Measurements from ENCODE around the gene FAM228B.
"Not testable (repeated sequence)": the region's sequence is repeated elsewhere in the genome, so short reads cannot be mapped to it uniquely, and the experiment has no call there.

The FAM228B gene

DNA sequence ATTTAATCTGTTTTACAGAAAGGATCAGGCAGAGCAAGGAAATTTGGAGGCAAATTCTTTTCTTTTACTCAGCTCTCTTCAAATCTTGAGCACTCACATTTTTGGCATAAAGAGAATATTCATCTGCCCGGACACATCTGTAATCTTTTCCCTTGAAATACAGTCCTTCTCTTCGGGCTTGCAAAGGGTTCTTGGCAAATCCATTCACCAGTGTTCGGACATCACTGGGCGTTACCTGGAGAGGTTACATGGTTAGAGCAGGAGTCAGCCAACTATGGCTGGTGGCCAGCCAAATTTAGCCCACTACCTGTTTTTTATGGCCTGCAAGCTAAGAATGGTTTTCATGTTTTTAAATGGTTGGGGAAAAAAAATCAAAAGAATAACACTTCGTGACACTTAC lies 2.2 kb upstream of the FAM228B start:
- Histone ChIP-seq H3K4me1 (ENCODE audit: control insufficient read depth, insufficient read depth, low read length) (peaks cover 20% of the 10 kb centered on the region), H3K9ac (ENCODE audit: low read length in 2 of 2) (no peak overlapping the region), H3K27ac (ENCODE audit: low read length) (no peak overlapping the region), H3K36me3 (ENCODE audit: control insufficient read depth in 2 of 2, insufficient read depth in 2 of 2, low read length in 2 of 2) (no peaks in the 10 kb centered on the region), H3K27me3 (ENCODE audit: control insufficient read depth in 1 of 2, insufficient read depth in 2 of 2, low read length in 2 of 2) (no peaks in the 10 kb centered on the region), H3K4me3 (ENCODE audit: low read length in 2 of 2) (no peak overlapping the region), H3K9me3 (ENCODE audit: control insufficient read depth in 2 of 2, low read length in 2 of 2) (no peaks in the 10 kb centered on the region)

GRCh38 chr2:24121469-24121868 lies 1.8 kb upstream of the FAM228B start:
- Histone ChIP-seq H3K27me3 (ENCODE audit: control insufficient read depth in 1 of 2, insufficient read depth in 2 of 2, low read length in 2 of 2) (no peaks in the 10 kb centered on the region), H3K9ac (ENCODE audit: low read length in 2 of 2) (no peak overlapping the region), H3K27ac (ENCODE audit: low read length) (no peak overlapping the region), H3K9me3 (ENCODE audit: control insufficient read depth in 2 of 2, low read length in 2 of 2) (no peaks in the 10 kb centered on the region), H3K4me3 (ENCODE audit: low read length in 2 of 2) (no peak overlapping the region), H3K4me1 (ENCODE audit: control insufficient read depth, insufficient read depth, low read length) (peaks cover 20% of the 10 kb centered on the region), H3K36me3 (ENCODE audit: control insufficient read depth in 2 of 2, insufficient read depth in 2 of 2, low read length in 2 of 2) (no peaks in the 10 kb centered on the region)

GRCh38 chr2:24122366-24123194 lies 689 bp upstream of the FAM228B start:
- H3K36me3 ChIP-seq (ENCODE audit: control insufficient read depth in 2 of 2, insufficient read depth in 2 of 2, low read length in 2 of 2) = no peaks in the 10 kb centered on the region
- H3K9me3 ChIP-seq (ENCODE audit: control insufficient read depth in 2 of 2, low read length in 2 of 2) = no peaks in the 10 kb centered on the region
- peaks cover 20% of the 10 kb centered on the region for H3K4me1 ChIP-seq (ENCODE audit: control insufficient read depth, insufficient read depth, low read length)
- peak overlapping the region; percentile 90 to 92 for H3K4me3 ChIP-seq (ENCODE audit: low read length in 2 of 2)
- peak overlapping the region; percentile 95 for H3K9ac ChIP-seq (ENCODE audit: low read length in 2 of 2)
- H3K27me3 ChIP-seq (ENCODE audit: control insufficient read depth in 1 of 2, insufficient read depth in 2 of 2, low read length in 2 of 2) = no peaks in the 10 kb centered on the region
- peak overlapping the region; percentile 96 for H3K27ac ChIP-seq (ENCODE audit: low read length)

GRCh38 chr2:24123922-24124580 lies 782 bp downstream of the FAM228B start:
- Histone ChIP-seq H3K27ac (ENCODE audit: low read length) (peak overlapping the region; percentile 96), H3K36me3 (ENCODE audit: control insufficient read depth in 2 of 2, insufficient read depth in 2 of 2, low read length in 2 of 2) (no peaks in the 10 kb centered on the region), H3K4me1 (ENCODE audit: control insufficient read depth, insufficient read depth, low read length) (peaks cover 20% of the 10 kb centered on the region), H3K9me3 (ENCODE audit: control insufficient read depth in 2 of 2, low read length in 2 of 2) (no peaks in the 10 kb centered on the region), H3K4me3 (ENCODE audit: low read length in 2 of 2) (peak overlapping the region; percentile 90 to 92), H3K27me3 (ENCODE audit: control insufficient read depth in 1 of 2, insufficient read depth in 2 of 2, low read length in 2 of 2) (no peaks in the 10 kb centered on the region), H3K9ac (ENCODE audit: low read length in 2 of 2) (peak overlapping the region; percentile 95 to 98)

- H3K4me3 ChIP-seq (ENCODE audit: low read length in 2 of 2) = no peak overlapping the region
- no peaks in the 10 kb centered on the region for H3K27me3 ChIP-seq (ENCODE audit: control insufficient read depth in 1 of 2, insufficient read depth in 2 of 2, low read length in 2 of 2)
- no peak overlapping the region for H3K27ac ChIP-seq (ENCODE audit: low read length)
- no peaks in the 10 kb centered on the region for H3K36me3 ChIP-seq (ENCODE audit: control insufficient read depth in 2 of 2, insufficient read depth in 2 of 2, low read length in 2 of 2)
- peaks cover 20% of the 10 kb centered on the region for H3K4me1 ChIP-seq (ENCODE audit: control insufficient read depth, insufficient read depth, low read length)
- no peak overlapping the region for H3K9ac ChIP-seq (ENCODE audit: low read length in 2 of 2)
- H3K9me3 ChIP-seq (ENCODE audit: control insufficient read depth in 2 of 2, low read length in 2 of 2) = no peaks in the 10 kb centered on the region
Measured at GRCh38 chr2:24125956-24126355, 2.7 kb downstream of the FAM228B start.

GRCh38 chr2:24132543-24132942 lies 9.3 kb downstream of the FAM228B start:
- no peak overlapping the region for H3K9ac ChIP-seq (ENCODE audit: low read length in 2 of 2)
- H3K9me3 ChIP-seq (ENCODE audit: control insufficient read depth in 2 of 2, low read length in 2 of 2) = peaks cover 0 to 4% of the 10 kb centered on the region in 2 donors
- no peak overlapping the region for H3K27ac ChIP-seq (ENCODE audit: low read length)
- no peaks in the 10 kb centered on the region for H3K36me3 ChIP-seq (ENCODE audit: control insufficient read depth in 2 of 2, insufficient read depth in 2 of 2, low read length in 2 of 2)
- no peak overlapping the region for H3K4me3 ChIP-seq (ENCODE audit: low read length in 2 of 2)
- H3K4me1 ChIP-seq (ENCODE audit: control insufficient read depth, insufficient read depth, low read length) = no peaks in the 10 kb centered on the region
- no peaks in the 10 kb centered on the region for H3K27me3 ChIP-seq (ENCODE audit: control insufficient read depth in 1 of 2, insufficient read depth in 2 of 2, low read length in 2 of 2)

- H3K9me3 ChIP-seq (ENCODE audit: control insufficient read depth in 2 of 2, low read length in 2 of 2); H3K36me3 ChIP-seq (ENCODE audit: control insufficient read depth in 2 of 2, insufficient read depth in 2 of 2, low read length in 2 of 2); H3K27me3 ChIP-seq (ENCODE audit: control insufficient read depth in 1 of 2, insufficient read depth in 2 of 2, low read length in 2 of 2); H3K9ac ChIP-seq (ENCODE audit: low read length in 2 of 2); H3K4me3 ChIP-seq (ENCODE audit: low read length in 2 of 2); H3K27ac ChIP-seq (ENCODE audit: low read length); H3K4me1 ChIP-seq (ENCODE audit: control insufficient read depth, insufficient read depth, low read length): not testable (repeated sequence)
Measured at GRCh38 chr2:24140305-24140704, 17.0 kb downstream of the FAM228B start.

GRCh38 chr2:24147364-24147763 lies 24.1 kb downstream of the FAM228B start:
- Histone ChIP-seq H3K9me3 (ENCODE audit: control insufficient read depth in 2 of 2, low read length in 2 of 2) (peaks cover 5 to 7% of the 10 kb centered on the region in 2 donors), H3K9ac (ENCODE audit: low read length in 2 of 2) (no peak overlapping the region), H3K27ac (ENCODE audit: low read length) (no peak overlapping the region), H3K27me3 (ENCODE audit: control insufficient read depth in 1 of 2, insufficient read depth in 2 of 2, low read length in 2 of 2) (no peaks in the 10 kb centered on the region), H3K4me3 (ENCODE audit: low read length in 2 of 2) (no peak overlapping the region), H3K4me1 (ENCODE audit: control insufficient read depth, insufficient read depth, low read length) (no peaks in the 10 kb centered on the region), H3K36me3 (ENCODE audit: control insufficient read depth in 2 of 2, insufficient read depth in 2 of 2, low read length in 2 of 2) (peaks cover 10 to 20% of the 10 kb centered on the region in 2 donors)

- Histone ChIP-seq H3K4me1 (ENCODE audit: control insufficient read depth, insufficient read depth, low read length) (no peaks in the 10 kb centered on the region), H3K9ac (ENCODE audit: low read length in 2 of 2) (no peak overlapping the region), H3K36me3 (ENCODE audit: control insufficient read depth in 2 of 2, insufficient read depth in 2 of 2, low read length in 2 of 2) (peaks cover 5 to 25% of the 10 kb centered on the region in 2 donors), H3K27me3 (ENCODE audit: control insufficient read depth in 1 of 2, insufficient read depth in 2 of 2, low read length in 2 of 2) (no peaks in the 10 kb centered on the region), H3K27ac (ENCODE audit: low read length) (no peak overlapping the region), H3K9me3 (ENCODE audit: control insufficient read depth in 2 of 2, low read length in 2 of 2) (peaks cover 5 to 7% of the 10 kb centered on the region in 2 donors), H3K4me3 (ENCODE audit: low read length in 2 of 2) (no peak overlapping the region)
Measured at GRCh38 chr2:24152413-24153197, 29.3 kb downstream of the FAM228B start.

- no peak overlapping the region for H3K9ac ChIP-seq (ENCODE audit: low read length in 2 of 2)
- no peaks in the 10 kb centered on the region for H3K4me1 ChIP-seq (ENCODE audit: control insufficient read depth, insufficient read depth, low read length)
- H3K36me3 ChIP-seq (ENCODE audit: control insufficient read depth in 2 of 2, insufficient read depth in 2 of 2, low read length in 2 of 2) = peaks cover 5 to 19% of the 10 kb centered on the region in 2 donors
- H3K9me3 ChIP-seq (ENCODE audit: control insufficient read depth in 2 of 2, low read length in 2 of 2) = no peaks in the 10 kb centered on the region
- no peaks in the 10 kb centered on the region for H3K27me3 ChIP-seq (ENCODE audit: control insufficient read depth in 1 of 2, insufficient read depth in 2 of 2, low read length in 2 of 2)
- H3K27ac ChIP-seq (ENCODE audit: low read length) = no peak overlapping the region
- no peak overlapping the region for H3K4me3 ChIP-seq (ENCODE audit: low read length in 2 of 2)
Measured at GRCh38 chr2:24153478-24153877, 30.2 kb downstream of the FAM228B start.
